Neural progenitor cell (in vitro differentiated cells): ENCODE results near the gene ABCF3.

Source experiments
- EZH2 ChIP-seq: fragments of 200-600 bp; sonication (generic); IDR thresholded peaks from 2 replicates; pipeline ENCODE4 v1.6.1; 2017; ENCODE audit warnings: antibody characterized with exemption, mild to moderate bottlenecking, moderate library complexity
- TF ChIP-seq, protein P1 (sequence below): fragments of 200-600 bp; sonication (generic); IDR thresholded peaks from 2 replicates; pipeline ENCODE4 v1.5.1; 2017; ENCODE audit warnings: antibody characterized with exemption, mild to moderate bottlenecking

DNA sequence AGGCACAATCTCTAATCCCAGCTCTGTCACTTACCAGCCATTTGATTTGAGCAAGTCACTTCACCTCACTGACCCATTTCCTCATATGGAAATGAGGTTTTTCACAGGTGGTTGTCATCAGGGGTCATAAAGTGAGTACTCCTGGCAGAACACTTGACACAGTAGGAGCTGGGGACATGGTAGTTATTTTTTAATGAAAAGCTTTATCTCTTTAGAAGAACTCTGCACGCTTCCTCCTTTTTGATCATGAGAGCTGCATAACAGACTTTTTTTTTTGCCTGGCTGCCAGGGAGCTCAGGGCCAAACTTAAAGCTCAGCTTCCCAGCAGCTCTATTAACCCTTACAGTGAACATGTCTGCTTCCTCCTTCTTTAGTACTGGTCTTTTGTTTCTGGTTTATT, 51.8 kb downstream of the ABCF3 start:
- TF ChIP-seq, protein P1, sequence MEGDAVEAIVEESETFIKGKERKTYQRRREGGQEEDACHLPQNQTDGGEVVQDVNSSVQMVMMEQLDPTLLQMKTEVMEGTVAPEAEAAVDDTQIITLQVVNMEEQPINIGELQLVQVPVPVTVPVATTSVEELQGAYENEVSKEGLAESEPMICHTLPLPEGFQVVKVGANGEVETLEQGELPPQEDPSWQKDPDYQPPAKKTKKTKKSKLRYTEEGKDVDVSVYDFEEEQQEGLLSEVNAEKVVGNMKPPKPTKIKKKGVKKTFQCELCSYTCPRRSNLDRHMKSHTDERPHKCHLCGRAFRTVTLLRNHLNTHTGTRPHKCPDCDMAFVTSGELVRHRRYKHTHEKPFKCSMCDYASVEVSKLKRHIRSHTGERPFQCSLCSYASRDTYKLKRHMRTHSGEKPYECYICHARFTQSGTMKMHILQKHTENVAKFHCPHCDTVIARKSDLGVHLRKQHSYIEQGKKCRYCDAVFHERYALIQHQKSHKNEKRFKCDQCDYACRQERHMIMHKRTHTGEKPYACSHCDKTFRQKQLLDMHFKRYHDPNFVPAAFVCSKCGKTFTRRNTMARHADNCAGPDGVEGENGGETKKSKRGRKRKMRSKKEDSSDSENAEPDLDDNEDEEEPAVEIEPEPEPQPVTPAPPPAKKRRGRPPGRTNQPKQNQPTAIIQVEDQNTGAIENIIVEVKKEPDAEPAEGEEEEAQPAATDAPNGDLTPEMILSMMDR: no peak
- TF ChIP-seq EZH2: no peak
